A673 (cell line): ENCODE measurements around the gene PER2. TPM values are rescaled to one million over a fixed set of nuclear protein-coding genes. Genes with fewer than 3 reads are reported as not detected.

ENCODE experiments used
- BruUV-seq: library from RNA; stranded (reverse); fragments of 400-500 nt; replicated peaks from 2 replicates; lab custom pipeline; 2021; lab: Mats Ljungman, UMichigan
- CTCF ChIA-PET: fragments of 300-600 bp; sonication (Branson Sonifier 250); formaldehyde crosslinking; loops from one replicate; lab custom pipeline; 2022; ENCODE audit warnings: antibody characterized with exemption; lab: Charles Lee
- POLR2A ChIA-PET: fragments of 300-600 bp; sonication (Branson Sonifier 250); formaldehyde crosslinking; loops from one replicate; lab custom pipeline; 2022; ENCODE audit warnings: antibody characterized with exemption; ENCODE audit not compliant: low non-redundant PET; lab: Charles Lee
- DNase-seq: peaks from one replicate; pipeline ENCODE4 v3.0.0-alpha.2; 2015; ENCODE audit warnings: low spot score
- H3K27ac ChIP-seq: fragments of 200-600 bp; sonication (generic); 2 replicates; pipeline ENCODE4 v1.5.1; 2016; ENCODE audit warnings: mixed run types, low read depth, mild to moderate bottlenecking, mixed read lengths, antibody characterized with exemption, low read length; ENCODE audit not compliant: poor library complexity, severe bottlenecking
- H3K27me3 ChIP-seq: fragments of 200-600 bp; sonication (generic); replicated peaks from 2 replicates; pipeline ENCODE4 v1.6.1; 2017; ENCODE audit warnings: mixed run types, low read depth, mild to moderate bottlenecking, mixed read lengths, antibody characterized with exemption, low read length; ENCODE audit not compliant: insufficient read depth, poor library complexity
- H3K36me3 ChIP-seq: fragments of 200-600 bp; sonication (generic); 2 replicates; pipeline ENCODE4 v1.6.1; 2016; ENCODE audit warnings: mixed run types, mild to moderate bottlenecking, mixed read lengths, antibody characterized with exemption, low read length; ENCODE audit not compliant: insufficient read depth, poor library complexity, severe bottlenecking
- H3K4me1 ChIP-seq: fragments of 200-600 bp; sonication (generic); 2 replicates; pipeline ENCODE4 v1.6.1; 2017; ENCODE audit warnings: mixed run types, mild to moderate bottlenecking, mixed read lengths, antibody characterized with exemption, low read length; ENCODE audit not compliant: insufficient read depth, poor library complexity, severe bottlenecking
- H3K4me3 ChIP-seq: fragments of 200-600 bp; sonication (generic); 2 replicates; pipeline ENCODE4 v1.5.1; 2016; ENCODE audit warnings: low read depth, mixed run types, mild to moderate bottlenecking, mixed read lengths, low read length; ENCODE audit not compliant: poor library complexity, severe bottlenecking
- H3K9me3 ChIP-seq: fragments of 200-600 bp; sonication (generic); 2 replicates; pipeline ENCODE4 v1.6.1; 2016; ENCODE audit warnings: mixed run types, low read depth, mild to moderate bottlenecking, mixed read lengths, antibody characterized with exemption, low read length; ENCODE audit not compliant: poor library complexity, severe bottlenecking
- EZH2 ChIP-seq: fragments of 200-600 bp; sonication (generic); IDR thresholded peaks from 2 replicates; pipeline ENCODE4 v1.6.1; 2017; ENCODE audit warnings: borderline replicate concordance, low read depth, mild to moderate bottlenecking, mixed read lengths, antibody characterized with exemption, low read length; ENCODE audit not compliant: poor library complexity, severe bottlenecking
- intact Hi-C: fragments of 100-400 bp; cut with micrococcal nuclease; formaldehyde crosslinking; loops from one replicate; pipeline ENCODE4 v1.10.0; 2022; ENCODE audit not compliant: unreplicated experiment
- total RNA-seq: library from RNA; stranded (reverse); gene quantifications from 2 replicates; pipeline ENCODE4 v1.2.3, GENCODE V29; 2021
- TF ChIP-seq, protein P1 (sequence below): fragments of 300-800, 200-600 bp; sonication (generic); conservative IDR thresholded peaks from 2 replicates; pipeline ENCODE4 v1.5.1; 2017; ENCODE audit warnings: low read depth, mild to moderate bottlenecking, antibody characterized with exemption, low read length, moderate library complexity, mixed read lengths

The PER2 gene
- total RNA-seq, 1 experiment from 2014 or later: 7.5 TPM

DNA sequence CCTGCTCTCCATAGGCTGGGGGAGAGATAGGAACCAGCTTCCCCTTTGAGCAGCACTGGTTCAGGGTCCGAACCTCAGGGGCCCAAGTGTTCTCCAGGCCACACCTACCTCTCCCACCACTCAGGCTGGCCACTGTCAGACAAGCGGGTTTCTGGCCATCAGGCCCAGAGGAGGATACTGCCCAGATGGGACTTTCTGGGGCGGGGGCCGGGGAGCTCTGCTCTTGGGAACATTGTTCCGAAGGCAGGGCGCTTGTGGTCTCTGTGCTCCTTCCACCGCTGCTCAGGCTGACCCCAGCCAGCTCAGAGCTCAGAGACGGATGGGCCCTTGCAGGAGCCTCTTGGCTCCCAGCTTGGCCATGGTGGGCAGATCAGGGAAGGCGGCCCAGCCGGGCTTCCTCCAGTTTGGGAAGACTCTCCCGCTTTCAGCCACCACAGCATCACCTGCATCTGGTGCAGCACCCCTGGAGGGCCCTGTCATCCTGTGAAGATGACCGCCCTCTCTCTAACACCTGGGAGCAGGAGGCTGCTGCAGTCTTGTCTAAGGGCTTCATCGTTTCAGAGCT lies 26.7 kb upstream of the PER2 start:
- CTCF ChIA-PET: no interaction called here
- BruUV-seq: no TSS peak

DNA sequence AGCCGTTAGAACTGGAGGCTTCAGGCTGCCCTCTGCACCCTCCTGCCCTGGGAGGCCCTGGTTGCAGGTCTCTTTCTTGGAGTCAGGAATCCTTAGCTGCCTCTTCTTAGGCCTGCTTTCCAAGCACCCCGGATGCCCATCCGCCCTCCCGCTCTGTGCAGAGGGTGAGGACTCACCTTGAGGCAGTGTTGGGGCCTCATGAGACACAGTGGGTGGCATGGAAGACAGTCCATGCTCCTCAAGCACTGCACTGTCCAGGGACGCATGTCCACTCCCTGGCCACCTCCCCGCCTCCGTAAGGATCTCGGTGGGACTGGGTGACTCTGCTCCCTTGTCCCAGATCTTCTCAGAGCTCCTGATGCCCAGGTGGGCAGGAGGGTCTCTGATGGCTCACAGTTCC lies 26.2 kb upstream of the PER2 start:
- H3K36me3 ChIP-seq: no peaks in the 10 kb centered on the region
- no peak for DNase-seq
- TF ChIP-seq EZH2: no peak
- TF ChIP-seq, protein P1, sequence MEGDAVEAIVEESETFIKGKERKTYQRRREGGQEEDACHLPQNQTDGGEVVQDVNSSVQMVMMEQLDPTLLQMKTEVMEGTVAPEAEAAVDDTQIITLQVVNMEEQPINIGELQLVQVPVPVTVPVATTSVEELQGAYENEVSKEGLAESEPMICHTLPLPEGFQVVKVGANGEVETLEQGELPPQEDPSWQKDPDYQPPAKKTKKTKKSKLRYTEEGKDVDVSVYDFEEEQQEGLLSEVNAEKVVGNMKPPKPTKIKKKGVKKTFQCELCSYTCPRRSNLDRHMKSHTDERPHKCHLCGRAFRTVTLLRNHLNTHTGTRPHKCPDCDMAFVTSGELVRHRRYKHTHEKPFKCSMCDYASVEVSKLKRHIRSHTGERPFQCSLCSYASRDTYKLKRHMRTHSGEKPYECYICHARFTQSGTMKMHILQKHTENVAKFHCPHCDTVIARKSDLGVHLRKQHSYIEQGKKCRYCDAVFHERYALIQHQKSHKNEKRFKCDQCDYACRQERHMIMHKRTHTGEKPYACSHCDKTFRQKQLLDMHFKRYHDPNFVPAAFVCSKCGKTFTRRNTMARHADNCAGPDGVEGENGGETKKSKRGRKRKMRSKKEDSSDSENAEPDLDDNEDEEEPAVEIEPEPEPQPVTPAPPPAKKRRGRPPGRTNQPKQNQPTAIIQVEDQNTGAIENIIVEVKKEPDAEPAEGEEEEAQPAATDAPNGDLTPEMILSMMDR: no peak
- H3K9me3 ChIP-seq: no peaks in the 10 kb centered on the region
- no peak overlapping the region for H3K4me3 ChIP-seq
- no peaks in the 10 kb centered on the region for H3K4me1 ChIP-seq
- ChIA-PET POLR2A (no interaction called here), CTCF (no interaction called here)
- no peak overlapping the region for H3K27ac ChIP-seq
- BruUV-seq: no TSS peak
- H3K27me3 ChIP-seq: no peaks in the 10 kb centered on the region
- intact Hi-C loops: no loop called here

More for the DNA sequence above, 26.7 kb upstream of the PER2 start:
- intact Hi-C loops: no loop called here
- POLR2A ChIA-PET: no interaction called here
- Histone ChIP-seq H3K27ac (no peak overlapping the region), H3K4me1 (no peaks in the 10 kb centered on the region), H3K9me3 (no peaks in the 10 kb centered on the region), H3K4me3 (no peak overlapping the region), H3K27me3 (no peaks in the 10 kb centered on the region), H3K36me3 (no peaks in the 10 kb centered on the region)
- TF ChIP-seq, protein P1: no peak
- TF ChIP-seq EZH2: no peak
- no peak for DNase-seq

DNA sequence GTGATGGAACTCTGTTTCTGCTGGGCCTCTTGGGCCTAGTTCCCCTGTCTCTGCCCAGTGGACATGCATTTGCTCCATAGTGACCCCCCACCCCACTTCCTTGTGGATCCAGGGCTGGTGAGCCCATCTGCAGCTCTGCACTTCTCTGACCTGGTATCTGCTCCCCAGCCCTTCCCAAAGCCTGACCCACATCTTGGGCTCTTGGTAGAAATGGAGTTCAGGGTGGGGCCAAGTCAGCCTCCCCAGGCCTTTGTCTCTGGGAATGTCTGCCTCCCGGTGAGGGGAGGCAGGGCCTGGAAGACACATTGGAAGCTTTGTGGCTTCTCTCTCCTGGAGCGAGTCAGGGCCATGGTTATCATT lies 25.6 kb upstream of the PER2 start:
- H3K4me1 ChIP-seq: no peaks in the 10 kb centered on the region
- H3K27ac ChIP-seq: no peak overlapping the region
- TF ChIP-seq, protein P1: no peak
- TF ChIP-seq EZH2: no peak
- CTCF ChIA-PET: no interaction called here
- no peak overlapping the region for H3K4me3 ChIP-seq
- H3K36me3 ChIP-seq: no peaks in the 10 kb centered on the region
- POLR2A ChIA-PET: no interaction called here
- no peaks in the 10 kb centered on the region for H3K27me3 ChIP-seq
- H3K9me3 ChIP-seq: no peaks in the 10 kb centered on the region
- intact Hi-C loops: no loop called here
- no TSS peak for BruUV-seq
- no peak for DNase-seq
